ENCODE measurements around the gene UBASH3B.
A peak's percentile ranks its signal among the peaks of the same experiment; 100 is the strongest.

Gene UBASH3B

DNA sequence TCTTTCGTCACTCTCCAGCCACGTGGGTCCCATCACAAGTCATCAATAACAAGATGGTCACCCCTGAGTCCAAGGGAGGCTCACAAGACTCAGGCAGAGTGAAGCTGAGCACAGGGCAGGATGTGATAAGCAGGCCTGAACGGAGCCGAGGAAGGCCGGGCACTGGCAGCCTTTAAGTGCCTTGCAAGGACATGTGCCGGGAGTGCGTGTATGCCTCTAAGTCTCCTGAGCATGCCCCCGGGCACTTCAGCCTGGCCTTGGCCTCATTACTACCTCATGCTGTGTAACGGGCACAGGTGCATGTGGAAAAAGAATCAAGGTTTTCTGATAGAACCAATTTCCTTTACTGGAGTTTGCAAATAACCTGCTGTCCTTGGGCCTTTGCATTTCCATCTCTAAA is 55.8 kb downstream of the UBASH3B start:
- Histone ChIP-seq H3K4me3 (replicated peaks; ENCODE audit: low read depth, low read length) (no peak overlapping the region), H3K27me3 (replicated peaks; ENCODE audit: control insufficient read depth, insufficient read depth, low read length) (peaks cover 2% of the 10 kb centered on the region; the same call in 1 of the 2 replicates), H3K36me3 (ENCODE audit: control insufficient read depth, insufficient read depth, low read length) (no peaks in the 10 kb centered on the region)
- TF ChIP-seq CTCF (IDR thresholded peaks at IDR 0.05; ENCODE audit: insufficient read depth, low read length, poor library complexity, severe bottlenecking) = no peak
- no peak for DNase-seq (ENCODE audit: extremely low read depth, insufficient read length)

DNA sequence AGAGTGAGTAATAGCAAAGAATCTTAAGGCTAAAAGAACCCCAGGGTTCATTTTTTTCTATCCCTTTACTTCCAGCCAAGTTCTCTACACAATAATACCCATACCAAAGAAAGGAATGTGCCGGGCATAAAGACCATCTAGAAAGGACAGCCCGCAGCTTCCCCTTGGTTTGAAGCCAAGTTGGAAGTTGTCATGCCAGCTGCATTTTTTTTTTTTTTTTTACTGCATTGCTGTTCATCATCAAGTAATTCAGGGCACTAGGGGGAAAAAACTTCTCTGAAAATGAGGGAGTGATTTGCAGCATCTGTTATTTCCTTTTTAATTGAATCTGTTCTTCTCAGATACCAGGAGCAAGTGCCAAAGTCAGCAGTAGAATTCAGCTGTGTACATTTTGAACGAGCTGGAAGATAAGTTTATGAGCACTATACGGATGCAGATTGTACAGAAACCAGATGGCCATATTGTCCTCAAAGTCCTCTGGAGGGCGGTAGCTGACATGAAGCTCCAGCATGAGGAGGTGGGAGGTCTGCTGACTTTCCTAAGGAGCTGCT is 56.4 kb downstream of the UBASH3B start:
- Histone ChIP-seq H3K4me3 (replicated peaks; ENCODE audit: low read depth, low read length) (no peak overlapping the region), H3K27me3 (replicated peaks; ENCODE audit: control insufficient read depth, insufficient read depth, low read length) (0 out of 2 replicates have a peak, but pooled peaks cover 2% of the 10 kb centered on the region), H3K36me3 (ENCODE audit: control insufficient read depth, insufficient read depth, low read length) (no peaks in the 10 kb centered on the region)
- DNase-seq (ENCODE audit: extremely low read depth, insufficient read length) = no peak
- TF ChIP-seq CTCF (IDR thresholded peaks at IDR 0.05; ENCODE audit: insufficient read depth, low read length, poor library complexity, severe bottlenecking) = peak; percentile 3

GRCh38 chr11:122714004-122714403 is 58.5 kb downstream of the UBASH3B start:
- DNase-seq (ENCODE audit: extremely low read depth, insufficient read length) = no peak
- H3K4me3 ChIP-seq (replicated peaks; ENCODE audit: low read depth, low read length) = no peak overlapping the region
- H3K27me3 ChIP-seq (replicated peaks; ENCODE audit: control insufficient read depth, insufficient read depth, low read length) = no peaks in the 10 kb centered on the region
- TF ChIP-seq CTCF (IDR thresholded peaks at IDR 0.05; ENCODE audit: insufficient read depth, low read length, poor library complexity, severe bottlenecking) = no peak
- H3K36me3 ChIP-seq (ENCODE audit: control insufficient read depth, insufficient read depth, low read length) = no peaks in the 10 kb centered on the region

- Histone ChIP-seq H3K36me3 (ENCODE audit: control insufficient read depth, insufficient read depth, low read length) (no peaks in the 10 kb centered on the region), H3K27me3 (replicated peaks; ENCODE audit: control insufficient read depth, insufficient read depth, low read length) (no peaks in the 10 kb centered on the region)
- TF ChIP-seq CTCF (IDR thresholded peaks at IDR 0.05; ENCODE audit: insufficient read depth, low read length, poor library complexity, severe bottlenecking) = no peak
These were observed 59.0 kb downstream of the UBASH3B start for GRCh38 chr11:122714484-122714883.

DNA sequence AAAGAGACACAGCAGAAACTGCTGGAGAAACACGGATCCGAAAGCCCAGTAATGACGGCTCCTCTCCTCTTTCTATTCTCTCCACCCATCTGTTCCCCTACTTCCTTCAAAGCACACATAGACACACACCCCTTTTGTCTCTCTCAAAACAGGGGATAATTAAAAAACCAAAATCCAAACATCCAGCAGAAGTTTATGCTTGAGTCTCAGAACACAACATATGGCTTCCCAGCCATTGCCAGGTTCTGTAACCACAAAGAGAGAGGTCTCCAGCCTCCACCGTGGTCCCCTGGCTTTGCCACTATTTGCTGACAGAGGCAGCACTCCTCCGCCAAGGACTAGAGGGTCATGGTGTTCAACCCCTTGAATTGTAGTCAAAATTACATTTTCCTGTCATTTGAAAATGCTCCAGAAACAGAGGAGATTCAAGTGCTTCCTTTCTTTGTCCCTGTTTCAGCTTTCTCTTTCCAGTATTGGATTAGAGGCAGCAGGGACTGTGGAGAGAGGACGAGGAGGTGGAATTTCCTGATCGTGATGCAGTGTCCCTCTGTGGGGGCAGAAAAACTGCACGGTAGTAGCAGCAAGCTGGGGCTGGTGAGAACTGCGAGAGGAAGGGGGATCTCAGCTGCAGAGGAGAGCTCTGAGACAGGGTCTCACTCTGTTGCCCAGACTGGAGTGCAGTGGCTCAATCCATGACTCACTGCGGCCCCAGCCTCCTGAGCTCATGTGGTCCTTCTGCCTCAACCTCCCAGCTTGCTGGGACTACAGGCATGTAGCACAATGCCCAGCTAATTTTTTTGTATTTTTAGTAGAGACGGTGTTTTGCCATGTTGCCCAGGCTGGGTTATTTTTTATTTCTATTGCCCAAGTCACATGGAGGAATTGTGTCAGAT is 60.3 kb downstream of the UBASH3B start:
- no peak for DNase-seq (ENCODE audit: extremely low read depth, insufficient read length)
- no peaks in the 10 kb centered on the region for H3K36me3 ChIP-seq (ENCODE audit: control insufficient read depth, insufficient read depth, low read length)
- TF ChIP-seq CTCF (IDR thresholded peaks at IDR 0.05; ENCODE audit: insufficient read depth, low read length, poor library complexity, severe bottlenecking) = no peak
- no peak overlapping the region for H3K4me3 ChIP-seq (replicated peaks; ENCODE audit: low read depth, low read length)
- no peaks in the 10 kb centered on the region for H3K27me3 ChIP-seq (replicated peaks; ENCODE audit: control insufficient read depth, insufficient read depth, low read length)

More at GRCh38 chr11:122714484-122714883, 59.0 kb downstream of the UBASH3B start:
- H3K4me3 ChIP-seq (replicated peaks; ENCODE audit: low read depth, low read length) = no peak overlapping the region
- DNase-seq (ENCODE audit: extremely low read depth, insufficient read length) = no peak

Data from GM06990 (cell line).